Activated naive CD8-positive, alpha-beta T cell treated with anti-CD3 and anti-CD28 coated beads for 36 hours (primary cell): Measurements from ENCODE around the gene SDC4. TPM values are rescaled to one million over a fixed set of nuclear protein-coding genes. Genes with fewer than 3 reads are reported as not detected.

ENCODE experiments used
- DNase-seq: peaks from one replicate; pipeline ENCODE4 v3.0.0; 2021
- H3K27ac Mint-ChIP-seq: one replicate; pipeline ENCODE4 v1.8.0; 2022; ENCODE audit warnings: mild to moderate bottlenecking, moderate library complexity, mixed read lengths
- H3K27me3 Mint-ChIP-seq: one replicate; pipeline ENCODE4 v1.8.0; 2022; ENCODE audit warnings: mild to moderate bottlenecking, mixed read lengths
- H3K36me3 Mint-ChIP-seq: one replicate; pipeline ENCODE4 v1.8.0; 2021; ENCODE audit warnings: mild to moderate bottlenecking, mixed read lengths
- H3K4me1 Mint-ChIP-seq: one replicate; pipeline ENCODE4 v1.8.0; 2021; ENCODE audit warnings: mixed read lengths
- H3K4me3 Mint-ChIP-seq: one replicate; pipeline ENCODE4 v1.8.0; 2022; ENCODE audit warnings: mild to moderate bottlenecking, moderate library complexity, mixed read lengths
- H3K9me3 Mint-ChIP-seq: one replicate; pipeline ENCODE4 v1.8.0; 2022; ENCODE audit warnings: mixed read lengths
- total RNA-seq, 2 experiments: library from RNA; stranded (reverse); gene quantifications; one replicate each; pipeline ENCODE4 v1.2.3, GENCODE V29; 2021

SDC4 gene
- total RNA-seq, 2 experiments from 2014 or later, result 24.6 to 25.5 TPM

DNA sequence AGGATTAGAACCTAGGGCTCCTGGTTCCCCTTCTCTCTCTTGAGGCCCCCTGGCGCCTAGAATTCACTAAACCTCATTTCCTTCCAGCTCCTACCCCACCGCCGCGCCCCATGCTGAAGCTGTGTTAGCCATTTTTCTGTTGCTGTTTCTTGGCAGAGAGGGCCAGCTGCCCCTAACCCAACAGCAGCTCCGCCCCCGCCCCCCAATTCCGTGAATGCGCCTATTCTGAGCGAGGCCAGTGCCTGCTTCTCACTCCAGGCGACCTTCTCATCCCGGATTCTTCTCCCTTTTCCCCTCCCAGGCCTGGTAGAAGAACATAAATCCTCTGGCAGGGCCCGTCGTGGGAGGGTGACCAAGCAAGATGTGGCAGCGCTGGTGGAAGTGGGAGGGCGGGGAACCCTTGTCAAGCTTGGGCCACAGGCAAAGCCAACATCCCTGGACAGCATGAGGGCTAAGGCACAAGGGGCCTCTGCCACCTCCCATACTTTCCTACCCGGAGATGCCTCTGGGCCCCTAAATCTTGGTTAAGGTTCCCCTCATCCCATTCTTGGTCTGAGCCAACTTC, 41.1 kb downstream of the SDC4 start:
- DNase-seq, result no peak
- H3K36me3 Mint-ChIP-seq, result no peaks in the 10 kb centered on the region
- no peak overlapping the region for H3K27ac Mint-ChIP-seq
- H3K27me3 Mint-ChIP-seq, result peaks cover 78% of the 10 kb centered on the region
- no peak overlapping the region for H3K4me3 Mint-ChIP-seq
- peaks cover 18% of the 10 kb centered on the region for H3K4me1 Mint-ChIP-seq
- H3K9me3 Mint-ChIP-seq, result no peaks in the 10 kb centered on the region

DNA sequence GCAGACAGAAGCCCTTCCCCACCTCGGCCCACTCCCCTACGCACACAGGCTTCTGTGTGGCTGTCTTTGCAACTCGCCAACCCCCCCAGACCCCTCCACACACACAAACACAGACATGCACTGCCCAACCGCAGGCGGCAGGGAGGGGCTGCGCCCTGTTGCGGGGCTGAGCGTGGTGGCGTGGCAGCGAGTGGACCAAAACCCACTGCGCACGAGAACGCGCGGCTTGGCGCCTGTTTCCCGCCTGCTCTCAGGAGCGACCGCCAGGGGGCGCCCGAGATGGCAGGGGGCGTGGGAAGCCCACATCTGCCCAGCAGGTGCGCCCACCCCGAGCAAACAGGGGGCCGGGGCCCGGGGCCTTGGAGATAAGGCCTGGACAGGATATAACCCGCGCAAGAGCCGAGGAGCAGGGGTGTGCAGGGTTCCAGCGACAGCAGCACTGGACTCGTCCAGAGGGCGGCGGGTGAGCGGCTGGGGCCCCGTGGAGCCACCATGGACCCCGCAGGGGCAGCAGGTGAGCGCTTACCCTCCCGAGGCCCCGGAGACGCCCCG, 41.7 kb downstream of the SDC4 start, which contains the start of gene RBPJL:
Gene RBPJL (plus strand): TSS at position 410 of the 552 bp plus-strand sequence. CDS start 83 bp downstream, at position 493.
- no peaks in the 10 kb centered on the region for H3K9me3 Mint-ChIP-seq
- H3K36me3 Mint-ChIP-seq, result no peaks in the 10 kb centered on the region
- H3K4me1 Mint-ChIP-seq, result peaks cover 23% of the 10 kb centered on the region
- DNase-seq, result peak; percentile 64
- no peak within 1 kb of the TSS for H3K4me3 Mint-ChIP-seq
- H3K27me3 Mint-ChIP-seq, result peaks cover 72% of the 10 kb centered on the region
- no peak within 1 kb of the TSS for H3K27ac Mint-ChIP-seq

DNA sequence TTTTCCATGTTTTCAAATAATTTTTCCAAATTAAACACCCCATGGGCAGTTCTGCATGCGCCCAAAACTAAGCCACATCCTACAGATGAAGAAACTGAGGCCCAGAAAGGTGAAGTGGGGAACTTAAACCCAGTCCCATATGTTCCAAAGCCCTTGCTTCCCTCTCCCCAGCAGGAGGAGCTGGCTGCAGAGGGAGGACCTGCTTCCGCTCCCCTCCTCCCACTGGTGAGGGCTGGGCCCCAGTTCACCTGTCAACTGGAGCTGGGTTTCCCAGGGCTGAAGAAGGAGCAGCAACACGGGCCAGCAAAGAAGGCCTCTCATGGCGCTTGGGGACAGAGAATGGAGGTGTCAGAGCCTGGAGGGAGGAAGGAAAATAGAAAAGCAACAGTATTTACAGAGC, 43.0 kb downstream of the SDC4 start:
- H3K36me3 Mint-ChIP-seq, result no peaks in the 10 kb centered on the region
- H3K9me3 Mint-ChIP-seq, result no peaks in the 10 kb centered on the region
- H3K4me1 Mint-ChIP-seq, result peaks cover 20% of the 10 kb centered on the region
- H3K4me3 Mint-ChIP-seq, result no peak overlapping the region
- H3K27me3 Mint-ChIP-seq, result peaks cover 67% of the 10 kb centered on the region
- DNase-seq, result no peak
- H3K27ac Mint-ChIP-seq, result no peak overlapping the region

DNA sequence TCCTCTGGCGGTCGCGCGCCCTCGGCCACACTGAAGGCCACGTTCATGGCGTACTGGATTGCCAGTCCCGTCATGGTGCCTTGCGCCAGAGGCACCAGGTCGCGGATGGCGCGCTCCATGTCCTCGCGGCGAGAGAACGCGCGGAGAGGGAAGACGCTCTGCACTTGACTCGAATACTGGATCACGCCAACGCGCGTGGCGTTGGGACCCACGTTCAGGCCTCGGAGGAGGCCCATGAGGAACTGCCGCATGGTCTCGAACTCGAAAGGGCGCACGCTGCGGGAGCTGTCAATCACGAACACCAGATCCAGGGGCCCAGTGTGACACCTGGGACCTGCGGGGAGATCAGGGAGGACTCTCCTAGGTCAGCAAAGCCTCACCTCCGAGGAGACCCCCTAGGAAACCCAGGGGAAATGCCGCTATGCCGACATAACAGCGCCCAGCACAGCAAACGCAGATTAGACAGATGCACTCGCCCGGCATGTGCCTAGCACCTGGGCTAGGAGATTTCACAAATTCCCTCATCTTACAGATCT, 43.7 kb downstream of the SDC4 start:
- DNase-seq, result no peak
- Mint-ChIP-seq H3K4me1 (peaks cover 20% of the 10 kb centered on the region), H3K4me3 (no peak overlapping the region), H3K27ac (no peak overlapping the region), H3K27me3 (peaks cover 61% of the 10 kb centered on the region), H3K9me3 (no peaks in the 10 kb centered on the region), H3K36me3 (no peaks in the 10 kb centered on the region)

DNA sequence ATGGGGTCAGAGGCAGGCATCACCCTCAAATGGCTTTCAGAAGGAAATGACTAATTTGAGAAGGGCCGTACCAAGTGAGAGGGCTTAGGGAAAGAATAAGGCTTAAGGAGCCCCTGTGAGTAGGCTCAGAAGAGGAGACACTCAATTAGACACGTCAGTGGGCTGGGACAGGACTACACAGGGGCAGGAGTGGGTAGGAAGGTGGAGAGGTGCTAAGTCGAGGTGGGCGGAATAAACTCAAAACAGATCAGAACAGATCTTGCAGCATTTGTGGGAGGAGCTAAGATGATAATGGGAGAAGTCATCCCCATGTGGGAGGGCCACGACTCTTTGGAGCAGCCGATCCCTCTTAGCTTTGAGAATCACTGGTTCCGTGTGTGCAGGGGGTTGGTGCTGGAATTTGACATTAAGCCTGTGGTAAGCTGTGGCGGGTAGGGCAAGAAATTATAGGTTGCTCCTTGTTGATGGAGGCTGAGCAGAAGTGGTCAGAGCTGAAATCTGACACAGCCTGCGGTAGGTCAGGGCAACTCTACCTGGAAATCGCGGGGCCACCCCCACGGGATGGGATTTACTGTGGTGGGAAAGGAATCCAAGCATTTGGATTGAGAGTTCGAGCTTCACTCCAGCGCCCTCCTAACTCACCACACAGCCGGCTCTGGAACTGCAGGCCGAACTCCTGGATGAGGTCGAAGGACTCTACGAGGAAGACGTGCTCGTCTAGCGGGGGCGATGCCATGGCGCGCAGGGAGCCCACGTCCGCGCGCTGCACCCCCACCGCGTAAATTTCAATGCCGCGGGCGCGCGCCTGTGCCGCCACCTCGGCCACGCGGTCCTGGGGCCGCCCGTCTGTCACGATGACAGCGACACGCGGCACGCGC, 44.4 kb downstream of the SDC4 start:
- no peak overlapping the region for H3K27ac Mint-ChIP-seq
- DNase-seq, result no peak
- no peak overlapping the region for H3K4me3 Mint-ChIP-seq
- peaks cover 57% of the 10 kb centered on the region for H3K27me3 Mint-ChIP-seq
- peaks cover 20% of the 10 kb centered on the region for H3K4me1 Mint-ChIP-seq
- no peaks in the 10 kb centered on the region for H3K9me3 Mint-ChIP-seq
- H3K36me3 Mint-ChIP-seq, result no peaks in the 10 kb centered on the region

DNA sequence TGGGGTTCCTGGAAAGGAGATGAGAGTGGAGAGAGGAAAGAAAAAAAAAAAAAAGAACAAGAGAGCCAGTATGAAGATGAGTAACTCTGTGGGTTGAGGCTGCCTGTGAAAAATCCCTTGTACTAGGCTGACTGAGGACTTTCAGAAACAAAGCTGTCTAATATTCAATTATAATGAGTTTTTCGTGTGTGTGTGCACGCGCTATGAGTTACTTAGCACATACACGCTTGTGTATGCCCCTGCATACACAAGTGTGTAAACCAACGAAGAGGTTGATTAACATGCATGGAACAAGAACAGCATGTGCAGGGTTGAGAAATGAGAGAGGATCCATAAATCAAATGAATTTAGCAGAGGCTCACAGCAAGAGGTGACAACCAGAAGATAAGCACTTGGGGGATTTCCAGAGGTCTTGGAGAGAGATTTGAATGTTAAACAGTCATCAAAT, 46.4 kb downstream of the SDC4 start:
- H3K4me1 Mint-ChIP-seq, result peaks cover 20% of the 10 kb centered on the region
- no peak overlapping the region for H3K4me3 Mint-ChIP-seq
- DNase-seq, result no peak
- H3K9me3 Mint-ChIP-seq, result no peaks in the 10 kb centered on the region
- H3K27ac Mint-ChIP-seq, result peak overlapping the region; percentile 10
- no peaks in the 10 kb centered on the region for H3K36me3 Mint-ChIP-seq
- peaks cover 50% of the 10 kb centered on the region for H3K27me3 Mint-ChIP-seq

DNA sequence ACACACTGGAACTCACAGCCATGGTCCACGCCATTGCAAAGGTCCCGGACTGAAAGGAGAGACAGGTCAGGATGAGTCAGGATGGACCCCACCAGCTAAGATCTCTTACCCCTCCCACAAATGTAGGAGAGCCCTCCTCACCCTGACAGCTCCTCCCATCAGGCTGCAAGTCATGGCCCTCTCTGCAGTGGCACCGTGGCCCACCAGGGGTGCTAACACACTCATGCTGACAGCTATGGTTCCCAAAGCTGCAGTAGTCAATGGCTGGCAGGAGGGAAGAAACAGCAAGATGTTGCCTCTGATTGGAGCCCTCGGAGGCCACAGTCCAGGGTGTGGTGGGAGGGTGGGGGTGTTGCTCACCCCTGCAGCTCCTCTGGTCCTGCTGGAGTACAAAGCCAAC, 47.3 kb downstream of the SDC4 start:
- H3K4me1 Mint-ChIP-seq, result peaks cover 20% of the 10 kb centered on the region
- peak; percentile 57 for DNase-seq
- no peaks in the 10 kb centered on the region for H3K36me3 Mint-ChIP-seq
- H3K4me3 Mint-ChIP-seq, result no peak overlapping the region
- no peak overlapping the region for H3K27ac Mint-ChIP-seq
- no peaks in the 10 kb centered on the region for H3K9me3 Mint-ChIP-seq
- peaks cover 52% of the 10 kb centered on the region for H3K27me3 Mint-ChIP-seq

DNA sequence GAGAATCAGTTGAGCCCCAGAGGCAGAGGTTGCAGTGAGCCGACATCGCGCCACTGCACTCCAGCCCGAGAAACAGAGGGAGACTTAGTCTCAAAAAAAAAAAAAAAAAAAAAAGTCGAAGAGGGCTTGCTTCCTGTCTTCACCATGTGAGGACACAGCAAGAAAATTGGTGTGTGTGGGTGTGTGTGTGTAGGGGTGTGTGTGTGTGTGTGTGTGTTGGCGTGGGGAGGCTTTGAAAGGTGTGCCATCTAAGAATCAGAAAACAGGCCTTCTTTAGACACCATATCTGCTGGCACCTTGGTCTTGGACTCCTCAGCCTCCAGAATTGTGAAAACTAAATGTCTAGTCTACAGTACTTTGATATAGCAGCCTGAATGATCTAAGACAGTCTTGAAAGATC, 48.4 kb downstream of the SDC4 start:
- Mint-ChIP-seq H3K36me3 (no peaks in the 10 kb centered on the region), H3K4me3 (no peak overlapping the region), H3K27ac (no peak overlapping the region), H3K27me3 (peaks cover 50% of the 10 kb centered on the region), H3K9me3 (peaks cover 2% of the 10 kb centered on the region), H3K4me1 (peaks cover 20% of the 10 kb centered on the region)
- no peak for DNase-seq

DNA sequence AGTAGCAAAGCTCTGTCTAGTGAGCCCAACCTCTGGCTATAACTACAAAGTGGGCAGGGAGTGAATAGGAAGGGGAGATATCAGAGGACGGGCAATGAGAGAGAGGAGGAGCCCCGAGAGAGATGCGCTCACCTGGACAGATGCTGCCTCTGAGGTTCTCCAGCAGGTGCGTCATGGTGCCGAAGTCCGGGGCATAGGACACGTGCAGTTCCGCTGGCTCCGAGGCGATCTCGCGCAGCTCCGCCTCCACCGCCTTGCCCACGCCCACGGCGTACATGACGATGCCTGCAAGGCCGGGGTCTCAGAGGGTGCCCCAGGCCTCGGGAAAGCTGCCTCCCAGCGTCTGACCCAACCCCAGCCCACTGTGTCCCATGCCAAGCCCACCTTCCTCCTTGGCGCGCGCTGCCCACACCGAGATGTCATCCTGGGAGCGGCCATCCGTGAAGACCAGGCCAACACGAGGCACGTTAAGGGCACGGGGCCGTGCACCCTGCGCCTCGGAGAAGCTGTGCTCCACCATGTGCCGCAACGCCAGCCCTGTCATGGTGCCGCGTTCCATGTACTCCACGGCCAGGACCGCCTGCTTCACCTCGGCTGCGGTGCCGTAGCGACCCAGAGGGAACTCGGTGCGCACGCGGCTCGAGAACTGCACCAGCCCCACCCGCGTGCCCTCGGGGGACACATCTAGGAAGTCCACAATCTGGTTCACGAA, 50.3 kb downstream of the SDC4 start:
- Mint-ChIP-seq H3K36me3 (no peaks in the 10 kb centered on the region), H3K27ac (no peak overlapping the region), H3K27me3 (peaks cover 48% of the 10 kb centered on the region), H3K4me3 (no peak overlapping the region), H3K4me1 (peaks cover 12% of the 10 kb centered on the region), H3K9me3 (peaks cover 2% of the 10 kb centered on the region)
- DNase-seq, result no peak

DNA sequence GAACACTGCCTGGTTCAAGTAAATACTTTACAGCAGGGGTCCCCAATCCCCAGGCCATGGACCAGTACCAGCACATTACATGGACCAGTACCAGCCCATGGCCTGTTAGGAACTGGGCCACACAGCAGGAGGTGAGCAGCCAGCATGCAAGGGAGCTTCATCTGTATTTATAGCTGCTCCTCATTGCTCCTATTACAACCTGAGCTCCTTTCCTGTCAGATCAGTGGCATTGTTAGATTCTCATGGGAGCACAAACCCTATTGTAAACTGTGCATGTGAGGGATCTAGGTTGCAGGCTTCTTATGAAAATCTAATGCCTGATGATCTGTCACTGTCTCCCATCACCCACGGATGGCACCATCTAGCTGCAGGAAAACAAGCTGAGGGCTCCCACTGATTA, 53.6 kb downstream of the SDC4 start:
- no peak for DNase-seq
- Mint-ChIP-seq H3K27ac (no peak overlapping the region), H3K27me3 (peaks cover 57% of the 10 kb centered on the region), H3K9me3 (peaks cover 2% of the 10 kb centered on the region), H3K36me3 (no peaks in the 10 kb centered on the region), H3K4me3 (no peak overlapping the region), H3K4me1 (peaks cover 7% of the 10 kb centered on the region)

DNA sequence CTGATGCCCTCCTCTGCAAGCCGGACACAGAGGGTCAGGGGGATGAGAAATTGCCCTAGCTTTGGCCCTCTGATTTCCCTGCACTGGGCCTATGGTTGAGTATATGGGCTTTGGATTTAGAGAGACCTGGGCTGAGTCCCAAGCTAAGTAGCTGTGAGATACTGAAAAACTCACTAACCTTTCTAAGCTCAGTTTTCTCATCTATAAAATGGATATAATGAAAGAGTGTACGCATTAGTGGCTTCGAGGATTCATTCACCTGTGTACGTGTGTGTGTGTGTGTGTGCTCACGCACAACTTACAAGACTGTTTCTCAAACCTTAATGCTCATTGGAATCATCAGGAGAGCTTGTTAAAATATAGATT, 54.2 kb downstream of the SDC4 start:
- Mint-ChIP-seq H3K27me3 (peaks cover 58% of the 10 kb centered on the region), H3K36me3 (no peaks in the 10 kb centered on the region), H3K4me3 (no peak overlapping the region), H3K9me3 (peaks cover 2% of the 10 kb centered on the region), H3K27ac (no peak overlapping the region), H3K4me1 (peaks cover 7% of the 10 kb centered on the region)
- no peak for DNase-seq

DNA sequence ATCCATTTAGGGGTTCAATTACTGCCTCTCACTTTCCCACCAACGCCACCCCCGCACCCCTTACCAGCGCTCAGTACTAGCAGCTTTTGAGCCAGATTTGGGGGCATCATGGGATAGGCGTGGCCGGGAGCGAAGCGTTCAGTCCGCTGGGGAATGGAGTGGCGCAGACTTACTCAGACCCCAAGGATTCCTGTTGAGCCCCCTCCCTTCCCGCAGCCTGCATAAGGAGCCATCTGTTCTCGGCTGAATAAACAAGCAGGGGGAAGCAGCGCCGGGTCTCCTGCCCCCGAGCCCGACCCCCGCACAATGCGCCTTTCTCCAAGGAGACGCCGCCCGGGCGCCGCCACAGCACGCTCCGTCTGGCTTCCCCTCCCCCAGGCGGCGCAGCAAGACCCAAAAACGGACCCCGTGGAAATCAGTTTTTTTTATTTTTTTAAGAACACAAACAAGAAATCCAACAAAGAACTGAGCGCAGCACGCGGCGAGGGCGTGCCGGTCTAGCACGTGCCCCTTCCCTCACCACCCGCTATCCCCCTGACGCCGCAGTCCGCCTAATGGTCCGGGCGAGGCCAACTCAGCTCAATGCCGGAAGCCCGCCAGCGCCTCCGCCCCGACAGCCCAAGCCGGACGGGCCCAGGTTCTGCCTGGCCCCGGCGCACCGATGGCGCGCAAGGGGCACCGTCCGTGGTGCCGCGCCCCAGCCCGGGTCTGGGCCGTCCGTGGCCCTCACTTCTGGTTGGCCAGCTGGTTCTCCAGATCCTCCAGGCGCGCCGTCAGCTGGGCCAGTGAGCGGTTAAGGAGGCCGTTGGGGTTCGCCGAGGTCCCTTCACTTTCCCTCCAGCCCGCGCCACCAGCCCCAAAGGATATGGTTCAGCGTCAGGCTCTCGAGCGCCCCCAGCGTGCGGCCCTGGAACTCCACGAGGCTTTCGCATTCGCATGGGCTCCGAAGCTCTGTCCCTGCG, 54.9 kb downstream of the SDC4 start:
- Mint-ChIP-seq H3K4me1 (peaks cover 7% of the 10 kb centered on the region), H3K9me3 (peaks cover 2% of the 10 kb centered on the region), H3K36me3 (no peaks in the 10 kb centered on the region), H3K4me3 (peak overlapping the region; percentile 69), H3K27me3 (peaks cover 60% of the 10 kb centered on the region), H3K27ac (peak overlapping the region; percentile 51)
- DNase-seq, result peak; percentile 83

DNA sequence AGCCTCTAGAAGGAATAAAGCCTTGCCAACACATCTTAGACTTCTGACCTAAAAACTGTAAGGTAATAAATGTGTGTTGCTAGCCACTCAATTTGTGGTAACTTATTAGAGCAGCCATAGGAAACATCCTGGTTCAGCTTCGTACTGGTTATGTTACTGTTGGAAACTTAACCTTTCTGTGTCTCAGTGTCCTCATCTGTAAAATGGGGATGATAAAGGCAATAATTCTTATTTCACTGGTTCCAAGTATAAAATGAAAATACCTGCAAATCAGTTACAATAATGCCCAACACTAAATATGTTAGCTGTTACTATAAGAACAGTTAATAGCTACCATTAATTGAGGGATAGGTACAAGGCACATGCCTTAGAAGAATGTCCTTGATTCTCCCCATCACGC, 55.9 kb downstream of the SDC4 start:
- H3K4me3 Mint-ChIP-seq, result no peak overlapping the region
- H3K9me3 Mint-ChIP-seq, result peaks cover 2% of the 10 kb centered on the region
- peaks cover 7% of the 10 kb centered on the region for H3K4me1 Mint-ChIP-seq

DNA sequence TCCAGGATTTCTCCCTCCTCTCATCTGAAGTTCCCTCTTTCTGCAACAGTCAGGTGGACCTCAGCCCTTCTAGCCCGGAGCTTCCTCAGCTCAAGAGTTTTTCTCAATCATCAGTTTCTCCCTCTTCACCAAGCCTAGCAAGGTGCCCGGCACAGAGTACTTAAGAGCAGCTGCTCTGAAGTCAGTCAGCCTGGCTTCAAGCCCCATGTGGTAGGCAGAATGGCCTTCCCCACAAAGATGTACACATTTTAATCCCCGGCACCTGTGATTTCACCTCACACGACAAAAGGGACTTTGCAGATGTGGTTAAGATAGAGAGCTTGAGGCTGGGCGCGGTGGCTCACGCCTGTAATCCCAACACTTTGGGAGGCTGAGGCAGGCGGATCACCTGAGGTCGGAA, 56.7 kb downstream of the SDC4 start:
- H3K9me3 Mint-ChIP-seq, result peaks cover 2% of the 10 kb centered on the region
- no peak for DNase-seq
- no peak overlapping the region for H3K27ac Mint-ChIP-seq
- H3K36me3 Mint-ChIP-seq, result no peaks in the 10 kb centered on the region
- H3K4me3 Mint-ChIP-seq, result no peak overlapping the region
- peaks cover 7% of the 10 kb centered on the region for H3K4me1 Mint-ChIP-seq
- peaks cover 53% of the 10 kb centered on the region for H3K27me3 Mint-ChIP-seq

More for the DNA sequence above, 55.9 kb downstream of the SDC4 start:
- Mint-ChIP-seq H3K36me3 (no peaks in the 10 kb centered on the region), H3K27me3 (peaks cover 54% of the 10 kb centered on the region), H3K27ac (no peak overlapping the region)
- DNase-seq, result no peak
